Loucy (cell line): ENCODE data around the gene LILRB2.

Experiments
- CTCF ChIP-seq: fragments of 200-600 bp; sonication (generic); conservative IDR thresholded peaks from 2 replicates; pipeline ENCODE4 v1.5.1; 2014; ENCODE audit warnings: mild to moderate bottlenecking, antibody characterized with exemption, low read length
- EZH2phosphoT487 ChIP-seq: fragments of 200-600 bp; IDR thresholded peaks from 2 replicates; pipeline ENCODE4 v1.6.1; 2018; ENCODE audit warnings: antibody characterized with exemption, mild to moderate bottlenecking, moderate library complexity, borderline replicate concordance

- TF ChIP-seq CTCF (no peak), EZH2phosphoT487 (no peak)
Measured at GRCh38 chr19:54316746-54317107, 35.8 kb upstream of the LILRB2 start.
